Spleen (tissue), 7 donors: ENCODE data around the gene SP4.

Experiments used
- POLR2A ChIP-seq, 3 donors: fragments of 450-650 bp; IDR thresholded peaks; one replicate each; pipeline ENCODE4 v1.5.1; 2017; ENCODE audit warnings: antibody characterized with exemption in 3 of 3, mild to moderate bottlenecking in 1 of 3
- TF ChIP-seq, protein P1 (sequence below), 11 experiments: fragments of 200-600 bp in 7 of 11; fragments of 450-650 bp in 4 of 11; sonication (generic) in 4 of 11; IDR thresholded peaks in 8 of 11; conservative IDR thresholded peaks in 3 of 11; 1 replicate in 7 of 11; 2 replicates in 4 of 11; pipeline versions ENCODE4 v1.4.0 to v1.8.0; 2016 to 2021; ENCODE audit warnings: antibody characterized with exemption in 11 of 11, inconsistent platforms in 4 of 11, mild to moderate bottlenecking in 1 of 11
- donor health status: DM: no; HTN: no; CAD: no; lungs with moderate emphysema.
- donor health status: DM: no; HTN: no; CAD: no.
- donor health status: DM: no; HTN: no; CAD: no.

DNA sequence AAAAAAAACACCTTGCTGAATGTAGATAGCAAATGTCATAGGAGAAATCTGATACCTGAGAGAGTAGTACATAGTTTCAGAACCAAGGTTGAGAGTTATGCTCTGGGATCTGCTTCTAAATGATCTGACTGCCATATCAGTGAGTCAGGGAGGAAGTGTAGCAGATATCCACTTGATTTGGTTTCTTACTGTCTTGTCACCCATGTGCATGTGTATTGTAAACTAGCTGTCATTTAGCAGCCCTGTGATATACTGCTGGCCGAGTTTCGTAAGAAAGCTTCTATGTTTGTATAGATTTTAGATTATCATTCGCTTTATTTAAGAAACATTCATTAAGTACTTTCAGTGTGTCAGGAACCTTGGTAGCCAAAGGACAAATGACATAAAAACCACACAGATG lies 42.0 kb downstream of the SP4 start:
- TF ChIP-seq, protein P1, sequence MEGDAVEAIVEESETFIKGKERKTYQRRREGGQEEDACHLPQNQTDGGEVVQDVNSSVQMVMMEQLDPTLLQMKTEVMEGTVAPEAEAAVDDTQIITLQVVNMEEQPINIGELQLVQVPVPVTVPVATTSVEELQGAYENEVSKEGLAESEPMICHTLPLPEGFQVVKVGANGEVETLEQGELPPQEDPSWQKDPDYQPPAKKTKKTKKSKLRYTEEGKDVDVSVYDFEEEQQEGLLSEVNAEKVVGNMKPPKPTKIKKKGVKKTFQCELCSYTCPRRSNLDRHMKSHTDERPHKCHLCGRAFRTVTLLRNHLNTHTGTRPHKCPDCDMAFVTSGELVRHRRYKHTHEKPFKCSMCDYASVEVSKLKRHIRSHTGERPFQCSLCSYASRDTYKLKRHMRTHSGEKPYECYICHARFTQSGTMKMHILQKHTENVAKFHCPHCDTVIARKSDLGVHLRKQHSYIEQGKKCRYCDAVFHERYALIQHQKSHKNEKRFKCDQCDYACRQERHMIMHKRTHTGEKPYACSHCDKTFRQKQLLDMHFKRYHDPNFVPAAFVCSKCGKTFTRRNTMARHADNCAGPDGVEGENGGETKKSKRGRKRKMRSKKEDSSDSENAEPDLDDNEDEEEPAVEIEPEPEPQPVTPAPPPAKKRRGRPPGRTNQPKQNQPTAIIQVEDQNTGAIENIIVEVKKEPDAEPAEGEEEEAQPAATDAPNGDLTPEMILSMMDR (IDR thresholded peaks at IDR 0.05 in 8 of 11, conservative IDR thresholded peaks at IDR 0.05 in 3 of 11), result no peak
- TF ChIP-seq POLR2A (IDR thresholded peaks at IDR 0.05), result no peak
